ENCODE measurements around the gene THEM5. TPM values are rescaled to one million over a fixed set of nuclear protein-coding genes. Genes with fewer than 3 reads are reported as not detected.
A peak's percentile ranks its signal among the peaks of the same experiment; 100 is the strongest.

Gene THEM5
- total and polyA plus RNA-seq, 2 experiments from 2014 or later, result not detected

DNA sequence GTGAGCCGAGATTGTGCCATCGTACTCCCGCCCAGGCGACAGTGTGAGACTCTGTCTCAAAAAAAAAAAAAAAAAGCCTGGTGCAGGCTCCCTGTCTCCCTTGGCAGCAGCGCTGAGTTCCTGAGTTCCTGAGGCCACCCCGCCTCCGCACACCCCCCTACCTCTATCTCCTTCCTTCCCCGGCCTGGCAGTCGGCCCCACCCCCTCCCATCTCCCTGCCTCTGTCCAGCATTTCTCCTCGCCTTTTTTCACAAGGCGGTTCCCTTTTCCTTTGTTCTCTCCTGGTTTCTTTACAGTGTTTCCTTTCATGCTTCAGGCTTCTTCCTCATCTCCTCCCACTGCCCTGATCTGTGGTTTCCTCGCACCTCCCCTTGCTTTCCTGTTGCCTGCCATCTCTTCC, 24.6 kb downstream of the THEM5 start:
- Histone ChIP-seq H3K4me3 (no peak overlapping the region), H3K36me3 (no peaks in the 10 kb centered on the region), H3K9me3 (ENCODE audit: low read depth) (no peaks in the 10 kb centered on the region), H3K27ac (no peak overlapping the region), H3K4me1 (ENCODE audit: low read depth) (no peaks in the 10 kb centered on the region), H3K27me3 (no peaks in the 10 kb centered on the region)
- TF ChIP-seq CTCF (IDR thresholded peaks at IDR 0.05; ENCODE audit: low read depth, low read length), result no peak
- peak; percentile 71 to 84 for DNase-seq (ENCODE audit: low read depth in 1 of 2, low spot score in 1 of 2)

DNA sequence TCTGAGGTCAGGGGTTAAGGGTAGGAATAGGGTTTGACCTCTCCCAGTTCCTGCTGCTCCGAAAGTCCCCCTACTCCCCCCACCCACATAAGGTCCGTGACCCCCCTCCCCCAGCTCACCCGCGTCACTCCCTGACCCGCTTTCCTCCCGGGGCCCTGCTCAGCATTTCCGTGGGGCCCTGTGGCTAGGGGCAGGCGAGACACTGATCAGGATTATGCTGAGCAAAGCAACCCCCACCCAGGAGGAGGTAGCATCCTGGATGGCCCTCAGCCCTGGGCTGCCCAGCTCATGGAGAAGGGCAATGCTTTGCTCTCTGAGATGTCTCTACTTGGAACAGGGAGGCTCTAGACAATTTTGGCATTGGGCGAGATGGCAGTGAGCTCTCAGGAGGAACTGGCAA, 25.7 kb downstream of the THEM5 start:
- DNase-seq (ENCODE audit: low read depth in 1 of 2, low spot score in 1 of 2), result no peak
- H3K27me3 ChIP-seq, result no peaks in the 10 kb centered on the region
- no peaks in the 10 kb centered on the region for H3K9me3 ChIP-seq (ENCODE audit: low read depth)
- no peak overlapping the region for H3K4me3 ChIP-seq
- TF ChIP-seq CTCF (IDR thresholded peaks at IDR 0.05; ENCODE audit: low read depth, low read length), result no peak
- no peak overlapping the region for H3K27ac ChIP-seq
- no peaks in the 10 kb centered on the region for H3K36me3 ChIP-seq
- no peaks in the 10 kb centered on the region for H3K4me1 ChIP-seq (ENCODE audit: low read depth)

DNA sequence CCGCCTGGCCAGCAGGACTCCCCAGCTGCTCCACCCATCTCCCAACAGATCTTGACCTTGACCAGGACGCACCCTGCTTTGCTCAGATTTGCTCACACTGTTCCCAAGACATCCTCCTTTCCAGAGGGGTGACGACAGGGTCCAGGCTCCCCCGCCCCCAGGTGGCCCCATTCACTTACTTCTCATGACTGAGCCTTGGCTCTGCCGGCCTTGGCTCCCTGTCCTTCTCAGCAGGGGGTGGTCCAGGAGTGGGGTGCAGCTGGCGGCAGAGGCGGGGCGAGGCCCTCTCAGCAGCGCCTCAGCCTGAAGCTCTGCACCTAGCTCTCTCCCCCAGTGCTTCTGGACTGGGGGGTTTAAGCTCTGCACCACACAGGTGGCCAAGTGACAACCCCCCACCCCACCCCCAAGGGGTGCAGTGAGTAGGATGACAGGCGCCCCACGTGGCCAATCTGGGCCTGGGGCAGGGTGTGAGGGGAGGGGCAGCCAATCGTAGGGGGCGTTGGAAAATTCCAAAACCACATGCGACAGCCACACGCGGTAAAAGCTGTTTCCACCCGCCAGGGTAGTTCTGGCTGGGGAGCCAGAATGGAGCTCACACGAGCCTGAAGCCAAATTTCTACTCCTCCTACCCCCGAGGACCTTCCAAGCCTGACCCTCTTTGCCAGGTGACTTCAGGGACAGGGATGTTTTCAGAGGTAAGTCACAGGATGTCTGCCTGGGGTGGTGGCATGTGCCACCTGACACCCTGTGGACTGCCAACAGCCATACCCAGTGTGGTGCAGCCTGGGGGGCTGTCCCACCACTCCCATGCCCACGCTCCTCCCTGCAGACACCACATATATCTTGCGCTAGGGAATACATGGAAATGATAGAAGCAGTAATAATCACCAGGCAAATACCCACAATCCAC, 27.5 kb downstream of the THEM5 start:
- H3K9me3 ChIP-seq (ENCODE audit: low read depth), result no peaks in the 10 kb centered on the region
- no peaks in the 10 kb centered on the region for H3K36me3 ChIP-seq
- no peak for TF ChIP-seq CTCF (IDR thresholded peaks at IDR 0.05; ENCODE audit: low read depth, low read length)
- no peaks in the 10 kb centered on the region for H3K27me3 ChIP-seq
- H3K4me1 ChIP-seq (ENCODE audit: low read depth), result no peaks in the 10 kb centered on the region
- DNase-seq (ENCODE audit: low read depth in 1 of 2, low spot score in 1 of 2), result no peak
- no peak overlapping the region for H3K27ac ChIP-seq
- H3K4me3 ChIP-seq, result no peak overlapping the region

DNA sequence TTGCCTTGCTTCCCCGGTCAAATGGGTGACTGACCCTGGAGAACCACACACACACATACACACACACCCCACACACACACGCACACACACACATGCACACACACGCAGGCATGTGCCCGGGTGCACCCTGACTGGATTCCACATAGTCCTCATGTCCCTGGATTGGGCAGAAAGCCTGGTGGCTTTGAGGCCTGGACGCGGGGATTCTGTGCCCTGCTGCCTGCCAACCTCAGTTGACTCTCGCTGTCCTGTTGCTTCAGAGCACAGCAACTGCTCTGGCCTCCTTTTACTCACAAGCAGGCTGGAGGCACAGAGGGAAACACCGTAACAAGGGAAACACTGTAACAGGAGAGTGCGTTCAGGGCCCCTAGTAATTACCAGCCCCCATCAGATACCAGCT, 28.3 kb downstream of the THEM5 start:
- Histone ChIP-seq H3K36me3 (no peaks in the 10 kb centered on the region), H3K4me1 (ENCODE audit: low read depth) (no peaks in the 10 kb centered on the region), H3K9me3 (ENCODE audit: low read depth) (no peaks in the 10 kb centered on the region), H3K27ac (no peak overlapping the region), H3K27me3 (no peaks in the 10 kb centered on the region), H3K4me3 (no peak overlapping the region)
- DNase-seq (ENCODE audit: low read depth in 1 of 2, low spot score in 1 of 2), result no peak
- TF ChIP-seq CTCF (IDR thresholded peaks at IDR 0.05; ENCODE audit: low read depth, low read length), result no peak

- H3K4me1 ChIP-seq (ENCODE audit: low read depth), result no peaks in the 10 kb centered on the region
- H3K27ac ChIP-seq, result no peak overlapping the region
- H3K36me3 ChIP-seq, result no peaks in the 10 kb centered on the region
- no peaks in the 10 kb centered on the region for H3K9me3 ChIP-seq (ENCODE audit: low read depth)
- no peak overlapping the region for H3K4me3 ChIP-seq
- no peaks in the 10 kb centered on the region for H3K27me3 ChIP-seq
- TF ChIP-seq CTCF (IDR thresholded peaks at IDR 0.05; ENCODE audit: low read depth, low read length), result no peak
- DNase-seq (ENCODE audit: low read depth in 1 of 2, low spot score in 1 of 2), result no peak
Observed at GRCh38 chr1:151823175-151823574, 30.3 kb downstream of the THEM5 start.
